Measurements from ENCODE around the gene PRR15. TPM values are rescaled to one million over a fixed set of nuclear protein-coding genes. Genes with fewer than 3 reads are reported as not detected.

The PRR15 gene
- polyA plus RNA-seq, 1 donor: not detected

DNA sequence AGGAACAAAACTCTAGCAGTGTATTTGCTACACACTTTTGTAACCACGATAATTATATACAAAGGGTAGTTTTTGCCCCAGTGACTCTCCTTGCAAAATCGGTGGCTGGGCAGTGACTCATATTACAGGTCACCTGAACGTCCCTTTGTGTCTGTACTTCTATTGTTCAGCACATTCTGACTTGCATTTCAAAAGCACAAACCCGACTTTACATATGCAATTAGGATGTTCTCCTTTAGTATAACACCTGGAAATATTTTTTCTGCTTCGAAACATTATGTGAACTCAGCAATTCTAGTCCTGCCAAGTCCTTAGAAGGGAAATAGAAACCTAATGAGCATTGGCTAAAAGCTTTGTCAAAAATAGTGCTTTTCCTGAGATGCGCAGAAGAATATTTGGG is 6.0 kb downstream of the PRR15 start:
- DNase-seq (ENCODE audit: low read depth): no peak

GRCh38 chr7:29572558-29572957 is 8.9 kb downstream of the PRR15 start:
- DNase-seq (ENCODE audit: low read depth): no peak

GRCh38 chr7:29573567-29573966 is 9.9 kb downstream of the PRR15 start:
- no peak for DNase-seq (ENCODE audit: low read depth)

GRCh38 chr7:29574659-29575058 is 11.0 kb downstream of the PRR15 start:
- no peak for DNase-seq (ENCODE audit: low read depth)

DNA sequence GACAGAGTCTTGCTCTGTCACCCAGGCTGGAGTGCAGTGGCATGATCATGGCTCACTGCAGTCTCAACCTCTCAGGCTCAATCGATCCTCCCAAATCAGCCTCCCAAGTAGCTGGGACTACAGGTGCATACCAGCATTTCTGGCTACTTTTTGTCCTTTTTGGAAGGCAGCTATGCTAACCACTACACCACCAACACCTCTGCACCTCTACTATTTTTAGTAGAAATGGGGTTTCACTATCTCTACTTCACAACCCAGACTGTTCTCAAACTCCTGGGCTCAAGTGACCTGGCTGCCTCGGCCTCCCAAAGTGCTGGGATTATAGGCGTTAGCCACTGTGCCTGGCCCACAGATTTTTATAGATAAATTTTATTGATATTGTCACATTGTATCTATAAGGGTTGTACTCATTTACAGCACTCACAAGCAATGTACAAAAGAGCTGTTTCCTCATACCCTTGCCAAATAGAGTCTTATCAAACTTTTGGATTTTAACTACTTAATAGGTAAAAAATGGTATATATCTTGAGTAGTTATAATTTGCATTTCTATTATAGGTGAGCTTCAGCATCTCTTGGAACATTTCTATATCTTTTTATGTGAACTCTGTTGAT is 23.7 kb downstream of the PRR15 start:
- DNase-seq (ENCODE audit: low read depth): no peak

- no peak for DNase-seq (ENCODE audit: low read depth)
Observed at GRCh38 chr7:29588212-29588611, 24.6 kb downstream of the PRR15 start.

- no peak for DNase-seq (ENCODE audit: low read depth)
Observed at GRCh38 chr7:29588900-29589696, 25.5 kb downstream of the PRR15 start.

- DNase-seq (ENCODE audit: low read depth): no peak
Observed at GRCh38 chr7:29592866-29593265, 29.2 kb downstream of the PRR15 start.

DNA sequence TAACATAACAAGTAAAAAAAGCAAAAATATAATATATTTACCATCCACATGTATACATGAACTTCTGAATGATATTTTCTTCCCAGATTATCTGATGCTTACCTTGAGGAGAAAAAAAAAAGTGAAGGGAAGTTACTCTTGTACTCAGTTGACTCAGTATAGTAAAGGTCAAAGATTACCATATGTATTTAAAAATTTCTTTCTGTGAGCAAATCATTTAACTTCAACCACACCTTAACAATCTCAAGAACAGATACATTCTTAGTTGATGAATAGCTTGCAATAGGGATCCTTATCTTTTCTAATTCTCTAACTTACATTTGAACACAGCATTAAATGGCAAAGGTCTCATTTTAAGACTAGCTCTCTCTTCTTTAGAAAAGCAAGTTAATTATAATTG is 29.8 kb downstream of the PRR15 start:
- DNase-seq (ENCODE audit: low read depth): no peak

- DNase-seq (ENCODE audit: low read depth): no peak
Observed at GRCh38 chr7:29596593-29597178, 33.1 kb downstream of the PRR15 start.

GRCh38 chr7:29597266-29597665 is 33.6 kb downstream of the PRR15 start:
- no peak for DNase-seq (ENCODE audit: low read depth)

DNA sequence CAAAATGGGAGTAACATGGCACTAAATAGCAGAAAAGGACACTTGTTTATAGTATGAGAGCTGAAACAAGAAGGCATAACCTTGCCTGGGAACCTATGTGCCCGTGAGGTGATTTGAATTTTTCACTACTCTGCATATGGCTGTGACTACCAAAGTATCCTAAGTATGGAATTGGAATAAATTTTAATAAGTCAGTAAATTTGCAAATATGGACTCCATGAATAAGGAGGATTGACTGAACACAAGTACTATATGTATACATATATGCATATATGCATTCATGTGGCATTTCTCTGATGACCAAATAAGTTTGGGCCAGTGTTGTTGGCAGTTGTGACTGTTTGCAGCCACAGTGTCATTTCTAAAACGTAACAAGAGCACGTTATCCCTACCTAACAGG is 34.5 kb downstream of the PRR15 start:
- DNase-seq (ENCODE audit: low read depth): no peak

- no peak for DNase-seq (ENCODE audit: low read depth)
Observed at GRCh38 chr7:29598613-29599012, 35.0 kb downstream of the PRR15 start.

DNA sequence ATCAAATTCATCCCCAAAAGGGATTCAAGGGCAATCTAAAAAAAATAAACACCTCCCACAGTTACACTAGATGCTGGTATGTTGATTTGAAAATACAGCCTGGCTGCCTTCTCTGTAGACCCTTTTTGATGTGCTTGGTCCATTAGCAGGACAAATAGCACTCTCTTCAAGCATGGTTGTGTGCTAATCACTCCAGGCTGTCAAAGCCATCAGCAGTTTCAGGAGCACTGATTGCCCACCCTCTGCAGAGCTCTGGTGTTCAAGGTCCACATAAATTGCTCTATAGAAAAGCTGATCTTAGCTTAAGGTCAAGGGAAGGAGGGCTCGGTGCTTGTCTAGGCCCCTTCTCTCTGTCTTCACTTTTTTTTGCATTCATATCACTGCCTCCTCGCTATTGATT is 35.4 kb downstream of the PRR15 start:
- no peak for DNase-seq (ENCODE audit: low read depth)

- DNase-seq (ENCODE audit: low read depth): no peak
Observed at GRCh38 chr7:29600661-29601060, 37.0 kb downstream of the PRR15 start.

DNA sequence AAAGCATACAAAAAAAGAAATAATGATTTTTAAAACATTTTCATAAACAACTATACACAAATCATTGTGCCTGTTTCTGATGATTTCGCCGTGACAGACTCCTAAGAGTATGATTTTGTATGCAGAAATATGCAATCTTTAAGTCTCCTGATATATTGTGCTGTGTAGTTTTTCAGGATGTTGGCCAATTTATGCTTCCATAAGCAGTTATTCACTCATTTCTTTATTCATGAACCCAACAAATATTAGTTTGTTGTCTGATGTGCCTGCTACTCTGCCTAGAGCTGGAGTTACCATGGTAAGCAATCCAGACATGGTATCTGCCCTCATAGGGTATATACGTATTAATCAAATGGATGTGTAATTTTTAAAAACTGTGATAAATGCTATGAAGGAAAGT is 40.4 kb downstream of the PRR15 start:
- DNase-seq (ENCODE audit: low read depth): no peak

GRCh38 chr7:29604702-29605101 is 41.1 kb downstream of the PRR15 start:
- no peak for DNase-seq (ENCODE audit: low read depth)

GRCh38 chr7:29605671-29606070 is 42.0 kb downstream of the PRR15 start:
- no peak for DNase-seq (ENCODE audit: low read depth)

DNA sequence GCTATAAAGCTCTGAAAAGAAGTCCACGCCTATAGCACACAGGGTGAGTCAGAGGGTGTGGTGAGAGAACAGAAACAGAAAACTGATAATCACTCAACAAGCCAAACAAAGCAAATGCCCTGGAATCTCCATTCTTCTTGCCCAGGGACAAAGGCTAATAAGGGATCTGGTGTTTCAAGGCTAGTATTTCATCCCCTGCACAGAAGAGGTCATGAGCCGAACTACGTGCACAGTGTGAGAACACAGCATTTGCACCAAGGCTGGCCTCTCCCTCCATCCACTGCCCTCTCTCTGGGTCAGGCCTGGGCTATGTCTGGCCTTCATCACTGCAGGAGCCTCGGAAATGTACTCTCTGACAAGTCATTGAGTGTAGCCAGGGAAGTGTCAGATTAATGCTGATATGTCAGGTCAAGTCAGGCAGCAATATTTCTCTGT is 42.7 kb downstream of the PRR15 start:
- DNase-seq (ENCODE audit: low read depth): no peak

DNA sequence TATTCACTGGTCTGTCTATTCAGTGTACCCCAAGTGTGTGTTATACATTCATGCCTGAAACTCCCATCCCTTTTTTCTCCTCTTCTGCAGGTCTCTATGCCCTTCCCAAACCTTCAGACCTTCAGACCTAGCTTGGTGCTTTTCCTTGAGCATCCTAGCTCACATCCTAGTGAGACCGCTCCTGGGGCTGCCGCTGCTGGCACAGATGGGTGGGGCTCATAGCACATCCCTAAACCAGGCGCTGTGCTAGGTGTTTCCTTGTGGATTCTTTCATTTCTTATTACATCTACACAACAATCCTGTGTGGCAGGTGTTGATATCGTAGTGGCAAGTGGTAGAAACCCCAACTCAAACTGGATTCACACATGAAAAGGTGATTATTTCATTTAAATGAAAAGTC is 43.2 kb downstream of the PRR15 start:
- no peak for DNase-seq (ENCODE audit: low read depth)

- DNase-seq (ENCODE audit: low read depth): no peak
Observed at GRCh38 chr7:29607259-29607658, 43.6 kb downstream of the PRR15 start.

- DNase-seq (ENCODE audit: low read depth): no peak
Observed at GRCh38 chr7:29607889-29608288, 44.3 kb downstream of the PRR15 start.
